GM12872 (cell line): ENCODE results near the gene IFNW1.
"Not testable (repeated sequence)": the region's sequence is repeated elsewhere in the genome, so short reads cannot be mapped to it uniquely, and the experiment has no call there.

Experiments
- CTCF ChIP-seq: IDR thresholded peaks from 3 replicates; pipeline ENCODE4 v1.5.1; 2011; ENCODE audit warnings: low read depth, mild to moderate bottlenecking, low read length, moderate library complexity; ENCODE audit not compliant: insufficient read depth

IFNW1 gene

GRCh38 chr9:21141427-21141882 lies at the start of gene IFNW1:
Gene IFNW1 (minus strand): TSS chr9:21141832. CDS start chr9:21141570, 262 bp downstream.
- TF ChIP-seq CTCF: peak; percentile 37; the same call in 2 of the 3 replicates

- TF ChIP-seq CTCF: not testable (repeated sequence)
These were observed 45.9 kb upstream of the IFNW1 start, which contains the start of gene IFNA4 for GRCh38 chr9:21187487-21187886. Gene IFNA4 (minus strand): TSS chr9:21187587. CDS start chr9:21187531, 56 bp downstream.

- peak; percentile 70 for TF ChIP-seq CTCF
These were observed 41.4 kb upstream of the IFNW1 start for GRCh38 chr9:21182810-21183736.

- TF ChIP-seq CTCF: no peak
These were observed 33.0 kb upstream of the IFNW1 start for GRCh38 chr9:21174671-21175070.

- no peak for TF ChIP-seq CTCF
These were observed 30.5 kb upstream of the IFNW1 start for GRCh38 chr9:21172156-21172555.

- TF ChIP-seq CTCF: no peak
These were observed 29.7 kb upstream of the IFNW1 start for GRCh38 chr9:21171351-21171750.

- TF ChIP-seq CTCF: not testable (repeated sequence)
These were observed 24.9 kb upstream of the IFNW1 start, which contains the start of gene IFNA21 for GRCh38 chr9:21166560-21166959. Gene IFNA21 (minus strand): TSS chr9:21166660. CDS start chr9:21166612, 48 bp downstream.
